Hematopoietic multipotent progenitor cell (in vitro differentiated cells): Measurements from ENCODE around the gene DPH1. TPM values are rescaled to one million over a fixed set of nuclear protein-coding genes. Genes with fewer than 3 reads are reported as not detected.
A peak's percentile ranks its signal among the peaks of the same experiment; 100 is the strongest.

ENCODE experiments used
- DNase-seq, 3 donors: peaks; one replicate each; pipeline ENCODE4 v3.0.0-alpha.2; 2011 to 2015; ENCODE audit warnings: low read depth in 2 of 3, low spot score in 2 of 3
- total RNA-seq: library from RNA; depleted of rRNA; stranded (reverse); fragments of >200 nt; gene quantifications from one replicate; pipeline ENCODE4 v1.2.3, GENCODE V29; 2012

The DPH1 gene
- total RNA-seq: 89.7 TPM

GRCh38 chr17:2029911-2030778 lies at the start of gene DPH1:
Gene DPH1, plus strand, starts transcription at chr17:2030153. Its CDS starts 17 bp downstream, at chr17:2030170.
- peak; percentile 62 to 88 (median 86) for DNase-seq

GRCh38 chr17:1980665-1981250 lies 49.2 kb upstream of the DPH1 start:
- no peak for DNase-seq

- peak in 1 of 3 donors; percentile 16 for DNase-seq
These were observed 47.1 kb upstream of the DPH1 start for GRCh38 chr17:1982793-1983366.

- DNase-seq: no peak
These were observed 44.9 kb upstream of the DPH1 start for GRCh38 chr17:1985093-1985492.

- DNase-seq: no peak
These were observed 44.3 kb upstream of the DPH1 start for GRCh38 chr17:1985686-1986085.

- DNase-seq: no peak
These were observed 43.0 kb upstream of the DPH1 start for GRCh38 chr17:1986783-1987451.

GRCh38 chr17:1989135-1989534 lies 40.8 kb upstream of the DPH1 start:
- DNase-seq: no peak

GRCh38 chr17:1992541-1992940 lies 37.4 kb upstream of the DPH1 start:
- DNase-seq: no peak

- DNase-seq: no peak
These were observed 35.2 kb upstream of the DPH1 start for GRCh38 chr17:1994707-1995106.

- no peak for DNase-seq
These were observed 34.5 kb upstream of the DPH1 start for GRCh38 chr17:1995321-1995892.

- DNase-seq: no peak
These were observed 33.8 kb upstream of the DPH1 start for GRCh38 chr17:1995907-1996799.

- no peak for DNase-seq
These were observed 33.1 kb upstream of the DPH1 start for GRCh38 chr17:1996800-1997288.

GRCh38 chr17:1997289-1997926 lies 32.5 kb upstream of the DPH1 start:
- DNase-seq: no peak

- no peak for DNase-seq
These were observed 31.8 kb upstream of the DPH1 start for GRCh38 chr17:1997927-1998742.

GRCh38 chr17:1999557-2000251 lies 30.2 kb upstream of the DPH1 start:
- DNase-seq: no peak

GRCh38 chr17:2002767-2003329 lies 27.1 kb upstream of the DPH1 start:
- DNase-seq: no peak

- no peak for DNase-seq
These were observed 26.4 kb upstream of the DPH1 start for GRCh38 chr17:2003525-2003924.
